ENCODE data around the gene FAM107B.

- TF ChIP-seq NFIC (IDR thresholded peaks at IDR 0.05) (no peak), EP300 (IDR thresholded peaks at IDR 0.05; ENCODE audit: borderline replicate concordance) (no peak), MAX (IDR thresholded peaks at IDR 0.05) (no peak), REST (IDR thresholded peaks at IDR 0.05; ENCODE audit: low read depth) (no peak), EGR1 (IDR thresholded peaks at IDR 0.05) (no peak), TAF1 (IDR thresholded peaks at IDR 0.05; ENCODE audit: low read depth) (no peak), FOXM1 (IDR thresholded peaks at IDR 0.05; ENCODE audit: borderline replicate concordance, low read depth) (no peak), YY1 (IDR thresholded peaks at IDR 0.05; ENCODE audit: low read depth) (no peak), RAD21 (IDR thresholded peaks at IDR 0.05; ENCODE audit: low read depth) (no peak), CEBPB (IDR thresholded peaks at IDR 0.05) (no peak)
These were observed 1.0 kb downstream of the FAM107B start for GRCh38 chr10:14773551-14774213.
